Left cardiac atrium (tissue), 4 donors: ENCODE data around the gene GABARAPL2. TPM values are rescaled to one million over a fixed set of nuclear protein-coding genes. Genes with fewer than 3 reads are reported as not detected.

ENCODE experiments used
- ATAC-seq, 2 donors: fragments of 200-7000 bp; cut with Tn5 transposase; one replicate each; pipeline ENCODE4 v1.9.1; 2020; ENCODE audit warnings: mild to moderate bottlenecking in 2 of 2, moderate library complexity in 2 of 2
- DNase-seq: peaks from one replicate; pipeline ENCODE4 v3.0.0-alpha.2; 2020
- intact Hi-C, 2 donors: fragments of 100-400 bp; cut with DNase I; formaldehyde crosslinking; loops; one replicate each; pipeline versions ENCODE4 v1.14.1 to v1.15.1; 2022 to 2023
- total RNA-seq, 2 donors: library from RNA; stranded (reverse); fragmentation: NEBNext Ultra II Directional; extraction: Animal tissue kit (Norgen Biotek cat#: 25700); gene quantifications; one replicate each; pipeline ENCODE4 v1.2.1, GENCODE V29; 2021
- donor health status: DM: no; HTN: yes; CAD: no.
- donor health status: DM: no; HTN: yes; CAD: no; lungs with severe emphysema.
- donor health status: DM: yes; HTN: yes; CAD: no.
- donor health status: Dilated cardiomyopathy.

GABARAPL2 gene
- total RNA-seq, 2 donors from 2014 or later: 172 to 180 TPM

DNA sequence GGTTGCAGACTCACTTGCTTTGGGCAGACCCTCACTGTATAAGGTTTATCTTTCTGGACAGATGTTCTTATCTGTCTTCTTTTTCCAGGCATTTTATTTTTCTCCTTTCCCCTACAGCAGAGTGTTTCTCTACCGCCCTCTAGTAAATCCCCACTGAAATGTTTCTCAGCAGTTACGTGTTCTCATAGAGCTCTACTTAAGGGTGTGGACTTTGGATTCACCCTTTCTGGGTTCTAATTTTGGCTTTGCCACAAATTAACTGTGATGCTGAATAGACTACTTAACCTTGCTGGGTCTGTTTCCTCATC lies 54.9 kb downstream of the GABARAPL2 start:
- DNase-seq: no peak
- ATAC-seq: peak in 1 of 2 donors; percentile 9
- intact Hi-C loops: no loop called here

DNA sequence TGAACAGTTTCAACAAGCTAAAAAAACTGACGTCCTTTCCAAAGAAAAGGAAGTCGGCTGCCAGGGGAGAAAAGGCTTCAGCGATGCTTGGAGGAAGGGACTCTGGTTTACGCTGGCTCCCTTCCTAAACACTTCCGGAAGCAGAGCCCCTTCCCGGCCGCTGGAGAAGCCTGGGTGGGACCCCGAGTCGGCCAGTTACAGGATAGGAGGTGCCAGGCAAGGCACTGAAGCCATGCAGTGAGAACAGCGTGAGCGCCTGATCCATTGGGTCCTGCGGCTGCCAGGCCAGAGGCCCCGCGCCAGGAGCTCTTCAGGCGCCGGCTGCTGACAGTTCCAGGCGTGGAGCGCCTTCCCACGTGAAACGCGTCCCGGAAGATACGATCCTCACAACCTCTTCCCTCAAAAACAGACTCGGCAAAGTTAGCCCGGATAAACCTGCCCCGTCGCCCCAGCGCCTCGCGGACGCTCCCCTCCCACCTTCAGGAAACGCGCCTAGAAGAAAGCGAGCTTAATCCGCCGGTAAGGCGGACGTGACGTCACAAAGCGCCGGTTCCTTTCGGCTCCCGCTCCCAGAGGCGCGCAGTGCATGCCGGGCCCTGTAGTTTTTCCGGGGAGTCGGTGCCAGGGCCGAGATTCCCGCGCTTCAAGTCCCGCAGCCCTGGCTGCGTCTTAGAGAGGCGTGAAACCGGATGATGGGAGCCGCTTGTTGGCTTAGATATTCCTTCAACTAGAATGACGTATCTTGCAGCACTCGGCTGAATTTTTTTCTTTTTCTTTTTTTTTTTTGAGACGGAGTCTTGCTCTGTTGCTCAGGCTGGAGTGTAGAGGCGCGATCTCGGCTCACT lies 56.8 kb downstream of the GABARAPL2 start, which contains the start of gene ADAT1:
Gene ADAT1, minus strand, starts transcription at position 521 of the 845 bp plus-strand sequence. CDS start 2,482 bp downstream, outside the sequence.
- intact Hi-C loops: loop anchor here in 1 of 2 donors (2.0 kb wide), 1 partner anchor 68 kb away; no protein-coding TSS in a partner anchor
- peak; percentile 97 to 99 for ATAC-seq

GRCh38 chr16:75624921-75625334 lies 58.7 kb downstream of the GABARAPL2 start:
- DNase-seq (no peak), ATAC-seq (no peak)
- intact Hi-C loops: no loop called here

More for the DNA sequence above, 56.8 kb downstream of the GABARAPL2 start, which contains the start of gene ADAT1:
- peak; percentile 100 for DNase-seq

GRCh38 chr16:75626806-75627205 lies 60.6 kb downstream of the GABARAPL2 start:
- intact Hi-C loops: no loop called here
- ATAC-seq (no peak), DNase-seq (no peak)

Other genes starting within 250 kb of the GABARAPL2 start
- 10 to 100 TPM; 31.3 to 32.7 TPM for gene CFDP1, start 132.9 kb upstream of the GABARAPL2 start, total RNA-seq
- 10 to 100 TPM in 1 of 2 donors, 1 to 10 TPM in 1; 10.0 to 12.2 TPM for gene TMEM170A, start 101.7 kb upstream of the GABARAPL2 start, total RNA-seq
- gene CHST6, start 70.9 kb upstream of the GABARAPL2 start, total RNA-seq: 1 to 10 TPM; 4.4 to 4.6 TPM
- gene CHST5, start 30.3 kb upstream of the GABARAPL2 start, total RNA-seq: under 1 TPM in 1 of 2 donors, not detected in 1; 0.37 TPM
- gene TMEM231, start 10.1 kb upstream of the GABARAPL2 start, total RNA-seq: 1 to 10 TPM; 5.6 to 7.3 TPM
- 10 to 100 TPM; 18.6 to 25.3 TPM for gene ADAT1, start 56.9 kb downstream of the GABARAPL2 start, total RNA-seq
- 100 to 1,000 TPM in 1 of 2 donors, 10 to 100 TPM in 1; 96.0 to 107 TPM for gene KARS1, start 81.3 kb downstream of the GABARAPL2 start, total RNA-seq
- 10 to 100 TPM; 55.6 to 70.2 TPM for gene TERF2IP, start 81.4 kb downstream of the GABARAPL2 start, total RNA-seq
- gene CPHXL2, start 110.6 kb downstream of the GABARAPL2 start, total RNA-seq: not detected
- gene DUXB, start 135.1 kb downstream of the GABARAPL2 start, total RNA-seq: not detected
- gene CPHXL, start 160.1 kb downstream of the GABARAPL2 start, total RNA-seq: not detected